ENCODE data around the gene FAM120B. TPM values are rescaled to one million over a fixed set of nuclear protein-coding genes. Genes with fewer than 3 reads are reported as not detected.
A peak's percentile ranks its signal among the peaks of the same experiment; 100 is the strongest.
"Not testable (repeated sequence)": the region's sequence is repeated elsewhere in the genome, so short reads cannot be mapped to it uniquely, and the experiment has no call there.

FAM120B gene
- total RNA-seq, 3 donors from 2014 or later: 13.8 to 14.3 (median 14.3) TPM

GRCh38 chr6:170374571-170375444 lies 68.2 kb downstream of the FAM120B start:
- H3K4me3 Mint-ChIP-seq: no peak overlapping the region
- ATAC-seq: no peak
- H3K9me3 Mint-ChIP-seq: no peaks in the 10 kb centered on the region

GRCh38 chr6:170375661-170376060 lies 69.1 kb downstream of the FAM120B start:
- peaks cover 23% of the 10 kb centered on the region for H3K36me3 Mint-ChIP-seq (ENCODE audit: insufficient read depth)
- no peak for ATAC-seq
- no peak for DNase-seq
- H3K27me3 Mint-ChIP-seq (ENCODE audit: low read depth): no peaks in the 10 kb centered on the region
- H3K4me1 Mint-ChIP-seq (ENCODE audit: low read depth): peaks cover 25% of the 10 kb centered on the region
- no peaks in the 10 kb centered on the region for H3K9me3 Mint-ChIP-seq
- H3K4me3 Mint-ChIP-seq: no peak overlapping the region

More at GRCh38 chr6:170374571-170375444, 68.2 kb downstream of the FAM120B start:
- H3K27me3 Mint-ChIP-seq (ENCODE audit: low read depth): no peaks in the 10 kb centered on the region
- no peak for DNase-seq
- H3K4me1 Mint-ChIP-seq (ENCODE audit: low read depth): peaks cover 25% of the 10 kb centered on the region
- H3K36me3 Mint-ChIP-seq (ENCODE audit: insufficient read depth): peaks cover 19% of the 10 kb centered on the region

- DNase-seq (no peak), ATAC-seq (no peak)
- Mint-ChIP-seq H3K4me1 (ENCODE audit: low read depth) (peaks cover 25% of the 10 kb centered on the region), H3K36me3 (ENCODE audit: insufficient read depth) (peaks cover 20% of the 10 kb centered on the region), H3K27me3 (ENCODE audit: low read depth) (no peaks in the 10 kb centered on the region), H3K4me3 (no peak overlapping the region), H3K9me3 (no peaks in the 10 kb centered on the region)
These were observed 70.0 kb downstream of the FAM120B start for GRCh38 chr6:170376386-170377043.

GRCh38 chr6:170378502-170378901 lies 71.9 kb downstream of the FAM120B start:
- H3K4me1 Mint-ChIP-seq (ENCODE audit: low read depth): peaks cover 25% of the 10 kb centered on the region
- H3K9me3 Mint-ChIP-seq: no peaks in the 10 kb centered on the region
- no peak for DNase-seq
- no peaks in the 10 kb centered on the region for H3K27me3 Mint-ChIP-seq (ENCODE audit: low read depth)
- peak in 1 of 2 donors; percentile 76 for ATAC-seq
- H3K4me3 Mint-ChIP-seq: no peak overlapping the region
- H3K36me3 Mint-ChIP-seq (ENCODE audit: insufficient read depth): peaks cover 20% of the 10 kb centered on the region

GRCh38 chr6:170381562-170381961 lies 75.0 kb downstream of the FAM120B start:
- ATAC-seq: no peak
- Mint-ChIP-seq H3K27me3 (ENCODE audit: low read depth) (no peaks in the 10 kb centered on the region), H3K9me3 (no peaks in the 10 kb centered on the region), H3K4me3 (no peak overlapping the region), H3K4me1 (ENCODE audit: low read depth) (peaks cover 13% of the 10 kb centered on the region), H3K36me3 (ENCODE audit: insufficient read depth) (peaks cover 6% of the 10 kb centered on the region)
- no peak for DNase-seq

GRCh38 chr6:170383466-170384035 lies 77.0 kb downstream of the FAM120B start:
- DNase-seq (no peak), ATAC-seq (no peak)
- no peak overlapping the region for H3K4me3 Mint-ChIP-seq
- H3K27me3 Mint-ChIP-seq (ENCODE audit: low read depth): no peaks in the 10 kb centered on the region
- no peaks in the 10 kb centered on the region for H3K9me3 Mint-ChIP-seq
- H3K36me3 Mint-ChIP-seq (ENCODE audit: insufficient read depth): peaks cover 12% of the 10 kb centered on the region
- H3K4me1 Mint-ChIP-seq (ENCODE audit: low read depth): peaks cover 3% of the 10 kb centered on the region

- DNase-seq (no peak), ATAC-seq (no peak)
- no peaks in the 10 kb centered on the region for H3K27me3 Mint-ChIP-seq (ENCODE audit: low read depth)
- H3K9me3 Mint-ChIP-seq: no peaks in the 10 kb centered on the region
- no peak overlapping the region for H3K4me3 Mint-ChIP-seq
- H3K4me1 Mint-ChIP-seq (ENCODE audit: low read depth): no peaks in the 10 kb centered on the region
- H3K36me3 Mint-ChIP-seq (ENCODE audit: insufficient read depth): peaks cover 17% of the 10 kb centered on the region
These were observed 78.9 kb downstream of the FAM120B start for GRCh38 chr6:170385506-170385905.

- DNase-seq (no peak), ATAC-seq (no peak)
- Mint-ChIP-seq H3K27me3 (ENCODE audit: low read depth) (no peaks in the 10 kb centered on the region), H3K4me1 (ENCODE audit: low read depth) (no peaks in the 10 kb centered on the region), H3K9me3 (no peaks in the 10 kb centered on the region), H3K36me3 (ENCODE audit: insufficient read depth) (peaks cover 32% of the 10 kb centered on the region), H3K4me3 (no peak overlapping the region)
These were observed 81.6 kb downstream of the FAM120B start for GRCh38 chr6:170388113-170388512.

GRCh38 chr6:170393033-170393432 lies 86.5 kb downstream of the FAM120B start:
- Mint-ChIP-seq H3K9me3 (no peaks in the 10 kb centered on the region), H3K4me3 (no peak overlapping the region)
- no peak for ATAC-seq

GRCh38 chr6:170393807-170394399 lies 87.3 kb downstream of the FAM120B start:
- peak; percentile 62 to 75 for ATAC-seq
- Mint-ChIP-seq H3K27me3 (ENCODE audit: low read depth) (no peaks in the 10 kb centered on the region), H3K4me3 (no peak overlapping the region), H3K9me3 (no peaks in the 10 kb centered on the region), H3K4me1 (ENCODE audit: low read depth) (peaks cover 3% of the 10 kb centered on the region), H3K36me3 (ENCODE audit: insufficient read depth) (peaks cover 60% of the 10 kb centered on the region)
- no peak for DNase-seq

More at GRCh38 chr6:170393033-170393432, 86.5 kb downstream of the FAM120B start:
- peaks cover 63% of the 10 kb centered on the region for H3K36me3 Mint-ChIP-seq (ENCODE audit: insufficient read depth)
- peaks cover 3% of the 10 kb centered on the region for H3K4me1 Mint-ChIP-seq (ENCODE audit: low read depth)
- no peak for DNase-seq
- H3K27me3 Mint-ChIP-seq (ENCODE audit: low read depth): no peaks in the 10 kb centered on the region

- DNase-seq (no peak), ATAC-seq (no peak)
- Mint-ChIP-seq H3K4me3 (no peak overlapping the region), H3K4me1 (ENCODE audit: low read depth) (peaks cover 3% of the 10 kb centered on the region), H3K27me3 (ENCODE audit: low read depth) (no peaks in the 10 kb centered on the region), H3K9me3 (no peaks in the 10 kb centered on the region), H3K36me3 (ENCODE audit: insufficient read depth) (peaks cover 52% of the 10 kb centered on the region)
These were observed 88.4 kb downstream of the FAM120B start for GRCh38 chr6:170394980-170395379.

GRCh38 chr6:170398743-170399369 lies 92.3 kb downstream of the FAM120B start:
- not testable (repeated sequence) for H3K4me1 Mint-ChIP-seq (ENCODE audit: low read depth); H3K9me3 Mint-ChIP-seq; ATAC-seq; H3K27me3 Mint-ChIP-seq (ENCODE audit: low read depth); H3K4me3 Mint-ChIP-seq; DNase-seq
- H3K36me3 Mint-ChIP-seq (ENCODE audit: insufficient read depth): peaks cover 44% of the 10 kb centered on the region

- not testable (repeated sequence) for H3K4me1 Mint-ChIP-seq (ENCODE audit: low read depth); ATAC-seq; H3K4me3 Mint-ChIP-seq; H3K27me3 Mint-ChIP-seq (ENCODE audit: low read depth); H3K9me3 Mint-ChIP-seq; DNase-seq
- peaks cover 49% of the 10 kb centered on the region for H3K36me3 Mint-ChIP-seq (ENCODE audit: insufficient read depth)
These were observed 93.5 kb downstream of the FAM120B start for GRCh38 chr6:170399955-170400558.

Measured in activated T-cell treated with anti-CD3 and anti-CD28 coated beads, Interleukin-2, amount 50 U/mL, for 4 hours (primary cell).